ENCODE measurements around the gene ZC3H7B.
A peak's percentile ranks its signal among the peaks of the same experiment; 100 is the strongest.
"Not testable (repeated sequence)": the region's sequence is repeated elsewhere in the genome, so short reads cannot be mapped to it uniquely, and the experiment has no call there.

ZC3H7B gene

DNA sequence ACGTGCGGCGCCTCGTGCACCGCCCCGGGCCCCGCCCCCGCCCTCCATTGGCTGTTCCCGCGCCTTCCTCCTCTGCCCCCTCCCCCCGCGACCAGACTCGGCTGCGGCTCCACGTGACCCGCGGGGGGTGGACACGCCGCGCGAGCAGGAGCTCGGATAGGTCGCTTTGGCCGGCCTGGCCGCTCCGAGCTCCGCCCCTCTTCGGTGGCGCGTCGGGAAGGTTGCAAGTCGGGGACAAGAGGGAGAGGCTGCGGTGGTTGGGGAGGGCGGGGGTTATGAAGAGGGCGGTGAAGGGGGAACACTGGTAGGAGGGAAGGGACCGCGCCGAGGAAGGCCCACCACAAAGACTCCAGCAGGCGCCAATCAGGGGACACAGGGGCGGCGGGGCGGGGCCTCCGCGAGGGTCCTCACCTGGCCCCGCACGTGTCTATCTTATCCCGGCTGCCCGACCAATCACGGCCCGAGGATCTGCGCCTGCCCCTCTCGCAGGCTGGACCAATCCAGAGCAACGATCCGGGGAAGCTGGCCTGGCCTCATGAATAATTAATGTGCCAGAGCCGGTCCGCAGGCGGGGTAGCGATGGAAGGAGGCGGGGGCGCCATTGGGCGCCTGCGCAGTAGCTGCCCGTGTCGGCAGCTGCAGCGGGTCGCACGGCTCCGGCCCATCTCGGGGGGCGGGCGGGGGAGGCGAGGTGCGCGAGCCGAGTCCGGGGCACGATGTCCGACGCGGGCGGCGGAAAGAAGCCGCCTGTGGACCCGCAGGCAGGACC, 80.2 kb downstream of the ZC3H7B start, which contains the start of gene TEF:
TEF (plus strand) TSS at position 614 of the 769 bp plus-strand sequence; CDS start at position 717, 103 bp downstream.
- peak; percentile 92 for DNase-seq

DNA sequence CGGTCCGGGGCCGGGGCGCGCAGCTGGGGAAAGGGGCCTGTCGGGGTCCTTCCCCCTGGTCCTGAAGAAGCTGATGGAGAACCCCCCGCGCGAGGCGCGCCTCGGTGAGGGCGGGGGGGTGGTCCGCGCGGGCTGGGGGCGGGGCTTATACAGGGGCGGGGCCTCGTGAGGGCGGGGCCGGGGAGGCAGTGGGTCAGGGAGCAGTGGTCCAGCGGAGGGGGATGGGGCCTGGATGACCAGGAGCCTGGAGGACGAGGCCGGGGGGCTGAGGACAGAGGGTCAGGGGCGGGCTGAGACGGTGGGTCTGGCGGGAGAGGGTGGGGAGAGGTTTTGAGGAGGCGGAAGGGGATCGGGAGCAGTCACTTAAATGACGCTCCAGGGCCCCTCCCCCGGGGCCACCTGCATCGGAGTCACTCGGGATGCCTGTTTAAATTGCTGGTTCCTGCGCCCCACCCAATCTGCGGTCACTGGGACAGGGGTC, 80.8 kb downstream of the ZC3H7B start:
- DNase-seq, result peak; percentile 50

DNA sequence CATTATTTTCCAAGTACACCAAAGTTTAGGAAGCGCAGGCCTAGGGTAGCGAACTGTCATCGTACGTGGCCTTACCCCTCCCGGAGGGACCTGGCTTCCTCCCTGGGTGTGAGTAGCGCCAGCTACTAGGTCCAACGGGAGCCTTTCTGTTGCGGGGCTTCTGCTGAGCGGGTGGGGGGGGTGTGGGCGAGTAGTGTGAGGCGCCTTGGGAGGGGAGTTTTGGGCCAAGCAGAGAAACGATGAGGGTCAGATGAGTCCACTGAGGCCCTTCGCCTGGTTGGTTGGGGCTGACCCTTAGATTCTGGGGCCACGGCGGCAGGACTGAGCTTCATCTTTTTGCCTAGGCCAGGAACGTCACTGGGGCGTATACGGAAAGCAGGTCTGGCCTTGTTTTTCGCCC, 81.3 kb downstream of the ZC3H7B start:
- DNase-seq, result no peak

DNA sequence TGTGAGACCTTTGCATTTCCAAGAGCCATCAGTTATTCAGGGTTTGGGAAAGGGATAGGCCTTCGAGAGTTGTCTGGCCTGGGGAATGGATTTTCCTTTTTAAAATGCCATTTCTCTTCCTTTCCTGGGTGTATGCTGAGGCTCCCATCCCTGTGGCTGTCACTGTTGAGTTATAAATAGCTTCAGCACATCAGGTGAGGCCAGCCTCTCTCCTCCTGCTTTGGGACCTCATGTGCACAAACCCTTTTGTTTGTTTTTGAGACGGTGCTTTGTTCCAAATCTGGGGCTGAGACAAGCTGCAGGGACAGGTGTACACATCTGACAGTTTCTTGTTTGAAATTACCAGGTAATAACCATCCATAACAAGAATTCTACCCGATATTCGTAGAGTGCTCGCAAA, 81.8 kb downstream of the ZC3H7B start:
- DNase-seq, result no peak

DNA sequence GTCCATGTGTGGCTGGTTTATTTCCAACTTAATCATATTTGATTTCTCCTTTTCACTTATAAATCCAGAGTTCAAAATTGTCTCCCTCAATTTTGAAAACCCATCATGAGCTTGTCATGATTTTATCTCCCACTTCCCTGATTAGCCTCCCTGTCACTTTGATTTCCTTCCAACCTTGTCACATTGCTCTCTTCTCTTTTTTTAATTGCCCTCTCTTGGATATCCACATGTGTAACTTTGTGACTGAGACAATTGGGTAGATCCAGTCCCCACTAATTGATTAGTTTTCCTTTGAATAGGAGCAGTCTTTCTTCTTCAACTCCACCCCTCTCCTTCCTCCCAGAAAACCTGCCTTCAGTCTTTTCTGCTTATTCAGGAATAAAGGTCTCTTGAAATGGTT, 82.8 kb downstream of the ZC3H7B start:
- DNase-seq, result no peak

DNA sequence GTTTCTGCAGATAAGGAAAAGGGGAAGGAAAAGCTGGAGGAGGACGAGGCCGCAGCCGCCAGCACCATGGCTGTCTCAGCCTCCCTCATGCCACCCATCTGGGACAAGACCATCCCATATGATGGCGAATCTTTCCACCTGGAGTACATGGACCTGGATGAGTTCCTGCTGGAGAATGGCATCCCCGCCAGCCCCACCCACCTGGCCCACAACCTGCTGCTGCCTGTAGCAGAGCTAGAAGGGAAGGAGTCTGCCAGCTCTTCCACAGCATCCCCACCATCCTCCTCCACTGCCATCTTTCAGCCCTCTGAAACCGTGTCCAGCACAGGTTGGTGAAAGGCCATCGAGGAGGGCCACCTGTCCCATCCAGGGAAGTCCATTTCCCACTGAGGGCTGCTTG, 86.0 kb downstream of the ZC3H7B start:
- DNase-seq, result no peak

DNA sequence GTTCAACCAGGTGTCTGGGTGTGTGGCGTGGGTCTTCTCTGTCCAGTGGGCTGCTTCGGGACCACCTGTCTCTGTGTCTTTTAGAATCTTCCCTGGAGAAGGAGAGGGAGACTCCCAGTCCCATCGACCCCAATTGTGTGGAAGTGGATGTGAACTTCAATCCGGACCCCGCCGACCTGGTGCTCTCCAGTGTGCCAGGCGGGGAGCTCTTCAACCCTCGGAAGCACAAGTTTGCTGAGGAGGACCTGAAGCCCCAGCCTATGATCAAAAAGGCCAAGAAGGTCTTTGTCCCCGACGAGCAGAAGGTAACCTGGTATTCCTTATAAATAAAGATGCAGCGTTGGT, 92.7 kb downstream of the ZC3H7B start:
- DNase-seq, result no peak

DNA sequence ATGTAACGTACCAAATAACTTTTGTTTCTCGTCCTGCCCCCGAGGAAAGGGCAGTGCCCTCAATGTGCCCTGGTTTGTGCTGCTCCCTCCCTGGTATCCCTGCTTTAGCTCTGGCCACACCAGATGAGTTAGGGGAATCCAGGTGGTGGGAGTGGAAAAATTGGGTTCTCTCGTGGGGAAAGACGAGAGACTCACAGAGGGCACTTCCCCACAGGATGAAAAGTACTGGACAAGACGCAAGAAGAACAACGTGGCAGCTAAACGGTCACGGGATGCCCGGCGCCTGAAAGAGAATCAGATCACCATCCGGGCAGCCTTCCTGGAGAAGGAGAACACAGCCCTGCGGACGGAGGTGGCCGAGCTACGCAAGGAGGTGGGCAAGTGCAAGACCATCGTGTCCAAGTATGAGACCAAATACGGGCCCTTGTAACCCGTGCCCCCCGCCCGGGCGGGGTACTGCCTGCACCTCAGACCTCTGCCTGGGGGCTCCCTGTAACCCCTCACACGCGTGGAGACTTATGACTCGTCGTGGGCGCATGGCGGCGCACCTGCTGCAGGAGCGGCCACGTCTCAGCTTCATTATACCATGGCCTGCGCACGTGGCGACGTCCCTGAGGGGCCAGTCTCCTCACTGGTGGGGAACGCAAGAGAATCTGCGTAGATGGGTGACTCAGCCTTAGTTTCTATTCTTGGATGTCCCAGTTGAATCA, 94.4 kb downstream of the ZC3H7B start:
- DNase-seq, result no peak

DNA sequence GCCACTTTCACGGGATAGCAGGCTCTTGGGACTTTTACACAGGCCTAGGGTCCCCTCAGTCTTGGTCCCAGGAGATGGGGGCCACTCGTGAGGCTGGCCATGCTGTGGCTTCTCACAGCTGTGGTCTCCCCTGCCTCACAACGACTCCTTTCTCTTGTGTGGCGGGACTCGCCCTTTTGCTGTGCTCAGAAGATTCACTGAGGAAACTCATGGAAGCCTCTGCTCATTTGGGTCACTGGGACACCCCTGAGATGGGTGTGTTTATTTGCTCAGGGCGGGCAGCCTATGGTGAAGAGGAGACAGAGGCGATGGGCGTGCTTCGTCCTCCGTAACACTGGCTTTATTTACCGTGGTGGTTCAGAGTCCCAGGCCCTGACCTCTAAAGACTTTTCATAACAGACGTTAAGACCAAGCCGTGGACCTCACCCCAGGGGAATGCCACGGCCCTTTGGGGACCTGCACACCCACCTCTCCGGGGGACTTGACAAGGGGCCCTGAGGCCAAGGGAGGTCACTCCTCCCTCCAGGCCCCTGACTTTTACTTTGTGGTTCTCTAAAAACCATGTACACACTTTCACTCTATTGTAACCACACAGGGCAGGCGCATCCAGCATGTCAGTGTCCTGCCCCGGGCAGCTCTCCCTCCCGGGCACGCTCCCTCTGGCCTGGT, 96.0 kb downstream of the ZC3H7B start:
- no peak for DNase-seq

DNA sequence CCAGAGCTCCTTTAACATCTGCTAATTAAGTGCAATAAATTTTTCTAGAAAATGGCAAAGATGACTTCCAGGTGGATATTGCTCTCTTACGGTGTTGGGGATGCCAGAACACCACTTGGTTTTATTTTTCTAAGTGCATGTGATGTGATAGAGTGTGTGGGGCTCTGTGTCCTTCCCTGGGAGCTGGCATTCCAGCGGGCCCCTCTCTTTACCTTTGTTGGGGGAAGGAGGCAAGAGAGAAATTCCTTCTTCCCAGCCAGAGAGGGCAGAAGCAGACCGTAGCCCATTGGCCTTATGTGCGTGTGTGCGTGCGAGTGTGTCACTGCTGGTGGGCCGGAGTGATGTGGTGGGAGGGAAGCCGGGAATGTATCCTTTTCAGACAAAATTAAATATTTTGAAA, 97.6 kb downstream of the ZC3H7B start:
- DNase-seq, result no peak

DNA sequence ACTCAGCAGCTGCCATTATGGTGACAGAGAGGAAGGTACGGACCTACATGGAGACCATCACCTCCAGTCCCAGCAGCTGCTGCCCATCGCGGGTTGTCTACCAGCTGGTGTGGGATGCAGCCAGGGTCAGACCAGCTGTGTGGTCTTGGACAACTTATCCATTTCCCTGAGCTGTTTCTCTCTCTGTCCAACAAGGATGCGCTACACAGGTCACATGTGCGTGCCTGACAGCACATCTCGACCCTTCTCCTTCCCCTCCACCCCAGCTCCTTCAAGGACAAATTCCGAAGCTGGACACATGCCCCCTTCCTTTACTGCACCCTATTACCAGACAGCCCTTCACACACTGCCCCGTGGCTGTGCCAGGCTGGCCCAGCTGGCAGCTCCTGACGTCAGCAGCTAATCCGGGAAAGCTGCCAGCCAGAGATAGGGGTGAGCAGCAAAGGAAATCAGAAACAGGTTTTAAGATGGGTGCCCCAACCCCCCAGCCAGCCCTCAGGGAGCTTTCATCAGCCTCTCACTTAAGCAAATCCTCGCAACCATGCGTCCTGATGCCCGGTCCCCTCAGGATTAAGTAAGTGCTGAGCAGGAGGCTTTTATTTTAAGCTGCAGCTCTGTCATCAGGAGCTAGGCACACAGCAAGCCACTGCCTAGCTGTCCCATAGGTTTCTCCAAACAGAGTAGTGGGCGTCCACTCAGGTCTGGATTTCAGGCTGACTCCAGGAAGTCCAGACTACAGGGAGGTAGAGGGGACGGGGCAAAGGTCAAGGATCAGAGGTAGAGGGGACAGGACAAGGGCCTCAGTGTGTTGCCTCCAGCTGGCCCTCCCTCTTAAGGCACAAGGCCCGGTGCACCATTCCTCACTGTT, 100.7 kb downstream of the ZC3H7B start:
- no peak for DNase-seq

DNA sequence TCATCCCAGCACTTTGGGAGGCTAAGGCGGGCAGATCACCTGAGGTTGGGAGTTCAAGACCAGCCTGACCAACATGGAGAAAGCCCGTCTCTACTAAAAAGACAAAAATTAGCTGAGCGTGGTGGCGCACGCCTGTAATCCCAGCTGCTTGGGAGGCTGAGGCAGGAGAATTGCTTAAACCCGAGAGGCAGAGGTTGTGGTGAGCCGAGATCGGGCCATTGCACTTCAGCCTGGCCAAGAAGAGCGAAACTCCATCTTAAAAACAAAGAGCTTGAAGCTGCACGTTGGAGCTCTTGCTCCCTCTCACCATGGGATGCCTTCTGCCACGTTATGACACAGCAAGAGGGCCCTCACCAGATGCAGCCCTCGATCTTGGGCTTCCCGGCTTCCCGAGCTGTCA, 101.5 kb downstream of the ZC3H7B start:
- DNase-seq, result not testable (repeated sequence)

DNA sequence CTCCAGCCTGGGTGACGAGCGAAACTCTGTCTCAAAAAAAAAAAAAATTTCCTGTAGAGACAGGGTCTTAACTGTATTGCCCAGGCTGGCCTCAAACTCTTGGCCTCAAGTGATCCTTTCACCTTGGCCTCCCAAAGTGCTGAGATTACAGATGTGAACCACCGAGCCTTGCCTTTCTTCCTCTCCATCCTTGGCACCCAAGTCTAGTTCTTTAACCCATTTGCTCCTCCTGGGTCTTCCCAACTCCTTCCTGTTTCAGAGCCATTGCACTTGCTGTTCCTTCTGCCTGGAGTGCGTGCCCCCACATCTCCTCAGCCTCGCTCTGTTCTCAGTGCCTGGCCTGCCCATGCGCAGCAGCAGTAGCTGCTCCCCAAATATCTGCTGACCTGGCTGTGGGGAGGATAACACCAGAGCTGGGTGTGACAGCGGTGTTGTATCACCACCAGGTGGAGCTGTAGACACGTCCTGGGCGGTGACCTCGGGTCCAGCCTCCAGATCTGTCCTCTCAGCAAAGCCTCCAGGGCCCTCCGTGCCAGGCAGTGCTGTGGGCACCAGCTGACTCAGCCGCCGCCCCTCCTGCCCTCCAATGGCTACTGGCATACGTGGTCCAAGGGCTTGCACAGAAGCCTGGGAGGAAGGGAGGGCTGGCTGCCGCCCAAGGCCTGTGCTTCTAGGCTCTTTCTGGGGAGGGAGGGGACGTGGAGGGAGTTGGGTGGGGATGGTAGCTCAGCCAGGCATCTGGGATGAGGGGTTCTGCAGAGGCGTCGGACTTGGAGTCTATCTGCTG, 102.4 kb downstream of the ZC3H7B start:
- DNase-seq, result peak; percentile 74

DNA sequence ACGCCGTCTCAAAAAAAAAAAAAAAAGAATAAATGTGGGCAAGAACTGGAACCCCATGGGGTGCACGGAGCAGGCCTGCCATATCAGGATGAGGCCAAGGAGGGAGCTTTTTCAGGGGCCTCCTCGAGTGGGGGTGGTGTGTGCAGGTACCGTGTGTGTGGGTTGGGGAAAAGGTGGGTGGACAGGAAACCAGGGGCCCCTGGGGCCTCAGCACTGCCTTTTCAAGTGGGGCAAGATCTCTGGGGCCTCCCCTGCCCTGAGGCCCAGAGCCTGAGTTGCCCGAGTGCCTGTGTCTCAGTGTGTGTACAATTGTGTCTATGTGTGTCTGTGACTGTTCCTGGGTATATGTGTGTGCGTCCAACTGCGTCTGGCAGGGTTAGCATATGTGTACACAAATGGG, 104.3 kb downstream of the ZC3H7B start:
- DNase-seq, result no peak

DNA sequence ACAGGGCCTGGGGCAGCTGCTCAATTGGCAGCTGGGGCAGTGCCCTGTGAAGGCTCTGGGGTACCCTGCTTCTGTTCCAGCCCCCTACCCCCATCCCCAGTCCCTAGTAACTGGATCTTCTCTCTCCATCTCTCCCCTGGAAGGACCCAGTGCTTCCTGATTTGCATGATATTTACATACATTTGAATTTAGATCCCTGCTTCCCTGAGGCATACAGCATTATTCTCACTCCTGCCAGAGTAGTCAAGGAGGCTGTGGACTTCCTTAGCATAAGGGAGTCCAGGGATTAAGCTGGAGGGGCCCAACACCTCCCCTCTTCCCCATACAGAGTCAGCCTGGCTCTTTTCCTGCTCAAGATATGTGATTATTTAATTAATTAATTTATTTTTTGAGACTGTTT, 105.1 kb downstream of the ZC3H7B start:
- DNase-seq, result no peak

DNA sequence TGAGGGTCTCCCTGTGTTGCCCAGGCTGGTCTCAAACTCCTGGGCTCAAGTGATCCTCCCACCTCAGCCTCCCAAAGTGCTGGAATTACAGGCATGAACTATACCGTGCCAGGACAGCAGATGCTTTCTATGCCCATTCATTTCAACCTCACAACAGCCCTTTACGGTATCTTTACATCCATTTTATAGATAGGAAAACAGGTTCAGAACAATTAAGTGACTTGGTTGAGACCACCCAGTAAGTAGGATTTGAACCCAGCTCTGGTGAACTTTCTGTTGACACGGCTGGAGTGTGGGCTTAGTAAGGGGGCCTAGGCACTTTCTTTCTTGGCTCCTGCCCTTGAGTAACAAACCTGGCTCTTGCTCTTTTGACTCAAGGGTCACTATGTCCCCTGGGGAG, 106.1 kb downstream of the ZC3H7B start:
- no peak for DNase-seq

DNA sequence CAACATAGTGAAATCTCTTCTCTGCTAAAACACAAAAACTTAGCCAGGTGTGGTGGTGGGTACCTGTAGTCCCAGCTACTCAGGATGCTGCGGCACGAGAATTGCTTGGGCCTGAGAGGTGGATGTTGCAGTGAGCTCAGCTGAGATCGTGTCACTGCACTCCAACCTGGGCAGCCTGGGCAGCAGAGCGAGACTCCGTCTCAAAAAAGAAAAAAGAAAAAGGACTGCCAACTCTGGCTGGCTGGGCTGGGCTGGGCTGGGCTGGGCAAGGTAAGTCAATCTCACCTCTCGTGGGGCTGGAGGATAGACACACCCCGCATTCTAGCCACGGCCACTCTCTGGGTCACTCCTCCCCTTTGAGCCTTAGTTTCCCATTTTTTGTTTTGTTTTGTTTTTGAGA, 107.3 kb downstream of the ZC3H7B start:
- no peak for DNase-seq

Measured in right kidney (tissue), 1 donor.